HepG2 (cell line): Measurements from ENCODE around the gene ADARB2.

Source experiments
- RBM22 ChIP-seq: fragments of 200-400 bp; formaldehyde crosslinking; optimal IDR thresholded peaks from 2 replicates; pipeline ENCODE3; 2017; ENCODE audit warnings: mild to moderate bottlenecking, low read length, moderate library complexity
- TEAD2 ChIP-seq: sonication (generic); formaldehyde crosslinking; IDR thresholded peaks from 2 replicates; pipeline ENCODE4 v1.9.0; 2021; ENCODE audit warnings: missing genetic modification reagents
- ZFP82 ChIP-seq: sonication (generic); formaldehyde crosslinking; IDR thresholded peaks from 2 replicates; pipeline ENCODE4 v1.5.1; 2020; ENCODE audit warnings: mild to moderate bottlenecking, missing genetic modification reagents, borderline replicate concordance
- ZNF747 ChIP-seq: sonication (generic); formaldehyde crosslinking; IDR thresholded peaks from 2 replicates; pipeline ENCODE4 v1.8.1; 2023; ENCODE audit warnings: missing genetic modification reagents, mild to moderate bottlenecking, borderline replicate concordance

GRCh38 chr10:1591742-1592141 lies 145.6 kb downstream of the ADARB2 start:
- TF ChIP-seq ZFP82 (CRISPR knock-in tag) (no peak), TEAD2 (CRISPR knock-in tag) (no peak), RBM22 (no peak), ZNF747 (CRISPR knock-in tag) (no peak)
